ENCODE data around the gene MIB2.

Gene MIB2

GRCh38 chr1:1626207-1627141, 11.2 kb downstream of the MIB2 start:
- no peak overlapping the region for H3K4me3 ChIP-seq (ENCODE audit: insufficient read length, low read depth)
- TF ChIP-seq YY1 (IDR thresholded peaks at IDR 0.05; ENCODE audit: insufficient read depth, insufficient read length), result no peak
- no peak for TF ChIP-seq ZNF274 (IDR thresholded peaks at IDR 0.05; ENCODE audit: low read depth, low read length)
- TF ChIP-seq SUZ12 (IDR thresholded peaks at IDR 0.05; ENCODE audit: extremely low read depth, insufficient read depth, insufficient read length), result no peak
- peaks cover 16% of the 10 kb centered on the region for H3K36me3 ChIP-seq (ENCODE audit: insufficient read depth, insufficient read length, low read length)
- DNase-seq (ENCODE audit: low read depth, low spot score), result no peak
- H3K9ac ChIP-seq (ENCODE audit: insufficient read length, low read depth), result peak overlapping the region; percentile 2
- H3K4me1 ChIP-seq (ENCODE audit: insufficient read depth, insufficient read length), result peaks cover 2% of the 10 kb centered on the region
- no peaks in the 10 kb centered on the region for H3K9me3 ChIP-seq (ENCODE audit: insufficient read depth, low read length)
- H3K27me3 ChIP-seq (ENCODE audit: insufficient read depth, insufficient read length), result no peaks in the 10 kb centered on the region

GRCh38 chr1:1627261-1627828, 12.0 kb downstream of the MIB2 start:
- H3K9ac ChIP-seq (ENCODE audit: insufficient read length, low read depth), result no peak overlapping the region
- H3K27me3 ChIP-seq (ENCODE audit: insufficient read depth, insufficient read length), result no peaks in the 10 kb centered on the region
- no peaks in the 10 kb centered on the region for H3K4me1 ChIP-seq (ENCODE audit: insufficient read depth, insufficient read length)
- peaks cover 16% of the 10 kb centered on the region for H3K36me3 ChIP-seq (ENCODE audit: insufficient read depth, insufficient read length, low read length)
- no peak for TF ChIP-seq YY1 (IDR thresholded peaks at IDR 0.05; ENCODE audit: insufficient read depth, insufficient read length)
- TF ChIP-seq SUZ12 (IDR thresholded peaks at IDR 0.05; ENCODE audit: extremely low read depth, insufficient read depth, insufficient read length), result no peak
- TF ChIP-seq ZNF274 (IDR thresholded peaks at IDR 0.05; ENCODE audit: low read depth, low read length), result no peak
- H3K9me3 ChIP-seq (ENCODE audit: insufficient read depth, low read length), result no peaks in the 10 kb centered on the region
- no peak overlapping the region for H3K4me3 ChIP-seq (ENCODE audit: insufficient read length, low read depth)
- DNase-seq (ENCODE audit: low read depth, low spot score), result no peak

GRCh38 chr1:1627829-1628753, 12.8 kb downstream of the MIB2 start:
- no peak for DNase-seq (ENCODE audit: low read depth, low spot score)
- Histone ChIP-seq H3K27me3 (ENCODE audit: insufficient read depth, insufficient read length) (no peaks in the 10 kb centered on the region), H3K36me3 (ENCODE audit: insufficient read depth, insufficient read length, low read length) (peaks cover 16% of the 10 kb centered on the region), H3K9me3 (ENCODE audit: insufficient read depth, low read length) (no peaks in the 10 kb centered on the region), H3K4me3 (ENCODE audit: insufficient read length, low read depth) (no peak overlapping the region), H3K4me1 (ENCODE audit: insufficient read depth, insufficient read length) (no peaks in the 10 kb centered on the region), H3K9ac (ENCODE audit: insufficient read length, low read depth) (no peak overlapping the region)
- TF ChIP-seq ZNF274 (IDR thresholded peaks at IDR 0.05; ENCODE audit: low read depth, low read length), result no peak

GRCh38 chr1:1628754-1629429, 13.6 kb downstream of the MIB2 start:
- no peaks in the 10 kb centered on the region for H3K9me3 ChIP-seq (ENCODE audit: insufficient read depth, low read length)
- no peak for DNase-seq (ENCODE audit: low read depth, low spot score)
- no peaks in the 10 kb centered on the region for H3K4me1 ChIP-seq (ENCODE audit: insufficient read depth, insufficient read length)
- H3K4me3 ChIP-seq (ENCODE audit: insufficient read length, low read depth), result no peak overlapping the region
- no peaks in the 10 kb centered on the region for H3K27me3 ChIP-seq (ENCODE audit: insufficient read depth, insufficient read length)
- H3K36me3 ChIP-seq (ENCODE audit: insufficient read depth, insufficient read length, low read length), result peaks cover 16% of the 10 kb centered on the region
- TF ChIP-seq ZNF274 (IDR thresholded peaks at IDR 0.05; ENCODE audit: low read depth, low read length) (no peak), YY1 (IDR thresholded peaks at IDR 0.05; ENCODE audit: insufficient read depth, insufficient read length) (no peak), SUZ12 (IDR thresholded peaks at IDR 0.05; ENCODE audit: extremely low read depth, insufficient read depth, insufficient read length) (no peak)
- no peak overlapping the region for H3K9ac ChIP-seq (ENCODE audit: insufficient read length, low read depth)

GRCh38 chr1:1629430-1630190, 14.3 kb downstream of the MIB2 start:
- DNase-seq (ENCODE audit: low read depth, low spot score), result no peak
- Histone ChIP-seq H3K27me3 (ENCODE audit: insufficient read depth, insufficient read length) (no peaks in the 10 kb centered on the region), H3K36me3 (ENCODE audit: insufficient read depth, insufficient read length, low read length) (peaks cover 16% of the 10 kb centered on the region), H3K4me3 (ENCODE audit: insufficient read length, low read depth) (no peak overlapping the region), H3K9ac (ENCODE audit: insufficient read length, low read depth) (no peak overlapping the region), H3K9me3 (ENCODE audit: insufficient read depth, low read length) (no peaks in the 10 kb centered on the region), H3K4me1 (ENCODE audit: insufficient read depth, insufficient read length) (no peaks in the 10 kb centered on the region)
- TF ChIP-seq SUZ12 (IDR thresholded peaks at IDR 0.05; ENCODE audit: extremely low read depth, insufficient read depth, insufficient read length), result no peak
- no peak for TF ChIP-seq ZNF274 (IDR thresholded peaks at IDR 0.05; ENCODE audit: low read depth, low read length)
- no peak for TF ChIP-seq YY1 (IDR thresholded peaks at IDR 0.05; ENCODE audit: insufficient read depth, insufficient read length)

GRCh38 chr1:1630191-1630964, 15.1 kb downstream of the MIB2 start:
- no peak for TF ChIP-seq SUZ12 (IDR thresholded peaks at IDR 0.05; ENCODE audit: extremely low read depth, insufficient read depth, insufficient read length)
- no peak for TF ChIP-seq YY1 (IDR thresholded peaks at IDR 0.05; ENCODE audit: insufficient read depth, insufficient read length)
- TF ChIP-seq ZNF274 (IDR thresholded peaks at IDR 0.05; ENCODE audit: low read depth, low read length), result no peak
- H3K27me3 ChIP-seq (ENCODE audit: insufficient read depth, insufficient read length), result no peaks in the 10 kb centered on the region
- H3K9me3 ChIP-seq (ENCODE audit: insufficient read depth, low read length), result no peaks in the 10 kb centered on the region
- H3K4me3 ChIP-seq (ENCODE audit: insufficient read length, low read depth), result no peak overlapping the region
- H3K36me3 ChIP-seq (ENCODE audit: insufficient read depth, insufficient read length, low read length), result peaks cover 16% of the 10 kb centered on the region
- no peak overlapping the region for H3K9ac ChIP-seq (ENCODE audit: insufficient read length, low read depth)
- no peak for DNase-seq (ENCODE audit: low read depth, low spot score)
- no peaks in the 10 kb centered on the region for H3K4me1 ChIP-seq (ENCODE audit: insufficient read depth, insufficient read length)

Data from NT2/D1 (cell line).